WTC11 (cell line): Measurements from ENCODE around the gene CAB39. TPM values are rescaled to one million over a fixed set of nuclear protein-coding genes. Genes with fewer than 3 reads are reported as not detected.

Experiments used
- ATAC-seq: fragments of 200-7000 bp; cut with Tn5 transposase; 2 replicates; pipeline ENCODE4 v1.10.0; 2021; ENCODE audit warnings: mild to moderate bottlenecking, moderate library complexity
- CTCF ChIA-PET: fragments of 300-600 bp; sonication (Branson Sonifier 250); formaldehyde crosslinking; loops from one replicate; lab custom pipeline; 2021; ENCODE audit warnings: antibody characterized with exemption; lab: Charles Lee
- POLR2A ChIA-PET: fragments of 350-600 bp; sonication (Branson Sonifier 250); formaldehyde crosslinking; loops from one replicate; lab custom pipeline; 2021; ENCODE audit warnings: antibody characterized with exemption; lab: Charles Lee
- DNase-seq: peaks from one replicate; pipeline ENCODE4 v3.0.0; 2021; ENCODE audit warnings: low spot score
- H3K27ac Mint-ChIP-seq: 2 replicates; pipeline ENCODE4 v1.8.0; 2021; ENCODE audit warnings: mixed read lengths
- H3K27me3 Mint-ChIP-seq: 2 replicates; pipeline ENCODE4 v1.8.0; 2021; ENCODE audit warnings: low read depth, mild to moderate bottlenecking, moderate library complexity, mixed read lengths
- H3K36me3 Mint-ChIP-seq: 2 replicates; pipeline ENCODE4 v1.8.0; 2021; ENCODE audit warnings: mixed read lengths
- H3K4me1 Mint-ChIP-seq: 2 replicates; pipeline ENCODE4 v1.8.0; 2022; ENCODE audit warnings: mixed read lengths
- H3K4me3 Mint-ChIP-seq: 2 replicates; pipeline ENCODE4 v1.8.0; 2021; ENCODE audit warnings: mild to moderate bottlenecking, moderate library complexity, mixed read lengths
- H3K9me3 Mint-ChIP-seq: 2 replicates; pipeline ENCODE4 v1.8.0; 2021; ENCODE audit warnings: mixed read lengths
- ATF2 ChIP-seq: sonication (generic); formaldehyde crosslinking; IDR thresholded peaks from 2 replicates; pipeline ENCODE4 v1.8.1; 2022; ENCODE audit warnings: low read depth, missing genetic modification reagents, borderline replicate concordance
- CDX4 ChIP-seq: fragments of 250-450 bp; sonication (Bioruptor Pico); IDR thresholded peaks from 2 replicates; pipeline ENCODE4 v1.9.0; 2021; ENCODE audit warnings: moderate library complexity, mild to moderate bottlenecking, inconsistent platforms, borderline replicate concordance
- EMX1 ChIP-seq: fragments of 250-450 bp; sonication (Bioruptor Pico); IDR thresholded peaks from 2 replicates; pipeline ENCODE4 v1.8.0; 2021; ENCODE audit warnings: mild to moderate bottlenecking
- FOXP1 ChIP-seq: sonication (generic); formaldehyde crosslinking; IDR thresholded peaks from 2 replicates; pipeline ENCODE4 v1.8.0; 2022; ENCODE audit warnings: missing genetic modification reagents, mild to moderate bottlenecking, moderate library complexity, borderline replicate concordance
- GABPB1 ChIP-seq: sonication (generic); formaldehyde crosslinking; IDR thresholded peaks from 2 replicates; pipeline ENCODE4 v1.8.1; 2023; ENCODE audit warnings: mild to moderate bottlenecking, missing genetic modification reagents
- GRHL2 ChIP-seq: fragments of 250-450 bp; sonication (Bioruptor Pico); IDR thresholded peaks from 2 replicates; pipeline ENCODE4 v1.8.0; 2022; ENCODE audit warnings: mild to moderate bottlenecking, moderate library complexity; ENCODE audit not compliant: insufficient replicate concordance, severe bottlenecking
- IRF1 ChIP-seq: sonication (generic); formaldehyde crosslinking; IDR thresholded peaks from 2 replicates; pipeline ENCODE4 v1.8.0; 2023; ENCODE audit warnings: missing genetic modification reagents
- JAZF1 ChIP-seq: fragments of 250-450 bp; sonication (Bioruptor Pico); IDR thresholded peaks from 2 replicates; pipeline ENCODE4 v1.9.0; 2021; ENCODE audit warnings: moderate library complexity, mild to moderate bottlenecking, inconsistent platforms
- STAT6 ChIP-seq: sonication (generic); formaldehyde crosslinking; conservative IDR thresholded peaks from 2 replicates; pipeline ENCODE4 v1.8.1; 2023; ENCODE audit warnings: mild to moderate bottlenecking, low read depth, missing genetic modification reagents, moderate library complexity
- USF1 ChIP-seq: sonication (generic); formaldehyde crosslinking; IDR thresholded peaks from 2 replicates; pipeline ENCODE4 v1.8.0; 2022; ENCODE audit warnings: mild to moderate bottlenecking, missing genetic modification reagents
- USF2 ChIP-seq: sonication (generic); formaldehyde crosslinking; IDR thresholded peaks from 2 replicates; pipeline ENCODE4 v1.8.1; 2023; ENCODE audit warnings: mild to moderate bottlenecking, missing genetic modification reagents, moderate library complexity
- ZNF425 ChIP-seq: fragments of 250-450 bp; sonication (Bioruptor Pico); conservative IDR thresholded peaks from 2 replicates; pipeline ENCODE4 v1.9.0; 2021; ENCODE audit warnings: mild to moderate bottlenecking
- total RNA-seq: library from RNA; stranded (reverse); gene quantifications from 3 replicates; pipeline ENCODE4 v1.2.3, GENCODE V29; 2021

CAB39 gene
- total RNA-seq, 1 experiment from 2014 or later = 36.9 TPM

- H3K27ac Mint-ChIP-seq = no peak overlapping the region
- H3K4me1 Mint-ChIP-seq = peaks cover 6% of the 10 kb centered on the region; the same call in 1 of the 2 replicates
- no peaks in the 10 kb centered on the region for H3K36me3 Mint-ChIP-seq
- TF ChIP-seq ATF2 = no peak
- no peak for TF ChIP-seq EMX1
- TF ChIP-seq USF2 (CRISPR knock-in tag) = no peak
- TF ChIP-seq, all 79 proteins: peak for 0
- ChIA-PET CTCF (no interaction called here), POLR2A (no interaction called here)
- no peak overlapping the region for H3K4me3 Mint-ChIP-seq
- no peaks in the 10 kb centered on the region for H3K9me3 Mint-ChIP-seq
- DNase-seq (no peak), ATAC-seq (no peak)
- no peaks in the 10 kb centered on the region; the same call in 1 of the 2 replicates for H3K27me3 Mint-ChIP-seq
These were observed 18.4 kb upstream of the CAB39 start for GRCh38 chr2:230694241-230694640.

- no peak for ATAC-seq
- H3K4me3 Mint-ChIP-seq = no peak overlapping the region
- no peaks in the 10 kb centered on the region; the same call in 1 of the 2 replicates for H3K27me3 Mint-ChIP-seq
- H3K9me3 Mint-ChIP-seq = no peaks in the 10 kb centered on the region
- H3K27ac Mint-ChIP-seq = no peak overlapping the region
- H3K36me3 Mint-ChIP-seq = no peaks in the 10 kb centered on the region
- ChIA-PET CTCF (interaction anchor here (1.2 kb wide), 1 partner anchor 114 kb away, joined by 3 read pairs; no protein-coding TSS in a partner anchor), POLR2A (no interaction called here)
- peaks cover 6% of the 10 kb centered on the region; the same call in 1 of the 2 replicates for H3K4me1 Mint-ChIP-seq
- no peak for TF ChIP-seq GABPB1 (CRISPR knock-in tag)
- no peak for TF ChIP-seq IRF1 (CRISPR knock-in tag)
- TF ChIP-seq, all 79 proteins: peak for 0
- DNase-seq = no peak
These were observed 17.1 kb upstream of the CAB39 start for GRCh38 chr2:230695551-230695950.

GRCh38 chr2:230696670-230697069 is 16.0 kb upstream of the CAB39 start:
- Mint-ChIP-seq H3K4me1 (0 out of 2 replicates have a peak, but pooled peaks cover 3% of the 10 kb centered on the region), H3K9me3 (no peaks in the 10 kb centered on the region), H3K4me3 (no peak overlapping the region), H3K27me3 (no peaks in the 10 kb centered on the region; the same call in 1 of the 2 replicates), H3K36me3 (no peaks in the 10 kb centered on the region), H3K27ac (no peak overlapping the region)
- CTCF ChIA-PET = no interaction called here
- TF ChIP-seq ZNF425 (CRISPR knock-in tag) = no peak
- no peak for TF ChIP-seq USF1
- TF ChIP-seq GRHL2 = no peak
- TF ChIP-seq STAT6 (CRISPR knock-in tag) = no peak
- TF ChIP-seq JAZF1 (CRISPR knock-in tag) = no peak
- TF ChIP-seq CDX4 (CRISPR knock-in tag) = no peak
- TF ChIP-seq FOXP1 (CRISPR knock-in tag) = no peak
- DNase-seq (no peak), ATAC-seq (no peak)
- POLR2A ChIA-PET = no interaction called here
